ENCODE data around the gene LYPD5.
"Not testable (repeated sequence)": the region's sequence is repeated elsewhere in the genome, so short reads cannot be mapped to it uniquely, and the experiment has no call there.

The LYPD5 gene

GRCh38 chr19:43766755-43767043 is 35.5 kb downstream of the LYPD5 start:
- in situ Hi-C loops (cut with HindIII; ENCODE audit: low sequenced_read_pairs) = no loop called here
- DNase-seq (ENCODE audit: low read depth, low spot score) = no peak
- H3K4me3 ChIP-seq (ENCODE audit: low read depth, low read length) = no peak overlapping the region
- TF ChIP-seq, protein P1, sequence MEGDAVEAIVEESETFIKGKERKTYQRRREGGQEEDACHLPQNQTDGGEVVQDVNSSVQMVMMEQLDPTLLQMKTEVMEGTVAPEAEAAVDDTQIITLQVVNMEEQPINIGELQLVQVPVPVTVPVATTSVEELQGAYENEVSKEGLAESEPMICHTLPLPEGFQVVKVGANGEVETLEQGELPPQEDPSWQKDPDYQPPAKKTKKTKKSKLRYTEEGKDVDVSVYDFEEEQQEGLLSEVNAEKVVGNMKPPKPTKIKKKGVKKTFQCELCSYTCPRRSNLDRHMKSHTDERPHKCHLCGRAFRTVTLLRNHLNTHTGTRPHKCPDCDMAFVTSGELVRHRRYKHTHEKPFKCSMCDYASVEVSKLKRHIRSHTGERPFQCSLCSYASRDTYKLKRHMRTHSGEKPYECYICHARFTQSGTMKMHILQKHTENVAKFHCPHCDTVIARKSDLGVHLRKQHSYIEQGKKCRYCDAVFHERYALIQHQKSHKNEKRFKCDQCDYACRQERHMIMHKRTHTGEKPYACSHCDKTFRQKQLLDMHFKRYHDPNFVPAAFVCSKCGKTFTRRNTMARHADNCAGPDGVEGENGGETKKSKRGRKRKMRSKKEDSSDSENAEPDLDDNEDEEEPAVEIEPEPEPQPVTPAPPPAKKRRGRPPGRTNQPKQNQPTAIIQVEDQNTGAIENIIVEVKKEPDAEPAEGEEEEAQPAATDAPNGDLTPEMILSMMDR (IDR thresholded peaks at IDR 0.05; ENCODE audit: low read depth, low read length) = no peak

DNA sequence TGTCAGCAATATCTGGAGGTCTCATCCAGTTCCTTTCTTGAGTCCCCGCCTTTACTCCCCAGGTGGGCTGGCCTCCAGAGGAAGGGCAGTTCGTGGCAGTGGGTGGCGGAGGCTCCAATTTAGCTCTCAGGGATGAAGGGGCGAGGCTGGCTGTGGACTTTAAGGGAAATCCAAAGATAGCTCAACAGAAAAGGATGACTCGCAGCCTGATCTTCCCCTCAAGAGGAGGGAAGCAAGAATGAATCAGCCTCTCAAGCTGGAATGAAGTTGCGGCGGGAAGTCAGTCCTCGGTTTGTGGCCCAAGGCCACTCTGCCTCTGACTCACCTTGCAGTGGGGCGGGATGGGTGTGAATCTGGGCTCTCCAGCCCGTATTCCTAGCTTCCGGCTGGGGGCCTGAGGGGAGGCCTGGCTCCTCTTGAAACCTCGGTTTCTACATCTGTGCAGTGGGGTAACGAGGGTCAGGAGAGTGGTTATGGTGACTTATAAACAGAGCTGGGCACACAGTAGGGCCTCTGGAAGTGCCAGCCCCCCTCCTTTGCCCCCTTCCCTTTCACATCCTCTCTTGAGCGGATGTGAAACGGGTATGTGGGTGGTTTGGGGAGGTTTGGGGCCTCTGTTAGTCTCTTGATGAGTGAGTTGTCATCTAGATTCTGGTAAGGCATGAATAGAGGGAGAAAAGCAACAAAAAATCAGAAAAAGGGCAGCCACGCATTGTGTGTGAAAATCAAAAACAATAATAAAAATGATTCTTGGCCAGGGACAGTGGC is 37.0 kb downstream of the LYPD5 start:
- TF ChIP-seq, protein P1 (IDR thresholded peaks at IDR 0.05; ENCODE audit: low read depth, low read length) = no peak

DNA sequence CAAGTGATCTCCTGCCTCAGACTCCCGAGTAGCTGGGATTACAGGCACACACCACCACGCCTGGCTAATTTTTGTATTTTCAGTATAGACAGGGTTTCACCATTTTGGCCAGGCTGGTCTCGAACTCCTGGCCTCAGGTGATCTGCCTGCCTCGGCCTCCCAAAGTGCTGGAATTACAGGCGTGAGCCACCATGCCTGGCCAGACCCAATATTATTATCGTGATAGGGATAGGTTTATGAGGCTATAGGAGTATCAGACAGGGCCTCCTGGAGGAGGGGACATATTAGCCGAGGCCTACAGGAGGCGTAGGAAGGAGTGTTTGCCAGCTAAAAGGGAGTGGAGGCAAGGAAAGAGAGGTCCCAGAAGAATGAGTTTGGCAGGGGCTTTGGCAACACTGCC is 37.6 kb downstream of the LYPD5 start:
- not testable (repeated sequence) for DNase-seq (ENCODE audit: low read depth, low spot score)

More for the DNA sequence above, 37.0 kb downstream of the LYPD5 start:
- in situ Hi-C loops (cut with HindIII; ENCODE audit: low sequenced_read_pairs) = no loop called here
- peak; percentile 97 for DNase-seq (ENCODE audit: low read depth, low spot score)
- H3K4me3 ChIP-seq (ENCODE audit: low read depth, low read length) = no peak overlapping the region

GRCh38 chr19:43763473-43763939 is 38.7 kb downstream of the LYPD5 start:
- TF ChIP-seq, protein P1 (IDR thresholded peaks at IDR 0.05; ENCODE audit: low read depth, low read length) = no peak

More for the DNA sequence above, 37.6 kb downstream of the LYPD5 start:
- in situ Hi-C loops (cut with HindIII; ENCODE audit: low sequenced_read_pairs); H3K4me3 ChIP-seq (ENCODE audit: low read depth, low read length): not testable (repeated sequence)

DNA sequence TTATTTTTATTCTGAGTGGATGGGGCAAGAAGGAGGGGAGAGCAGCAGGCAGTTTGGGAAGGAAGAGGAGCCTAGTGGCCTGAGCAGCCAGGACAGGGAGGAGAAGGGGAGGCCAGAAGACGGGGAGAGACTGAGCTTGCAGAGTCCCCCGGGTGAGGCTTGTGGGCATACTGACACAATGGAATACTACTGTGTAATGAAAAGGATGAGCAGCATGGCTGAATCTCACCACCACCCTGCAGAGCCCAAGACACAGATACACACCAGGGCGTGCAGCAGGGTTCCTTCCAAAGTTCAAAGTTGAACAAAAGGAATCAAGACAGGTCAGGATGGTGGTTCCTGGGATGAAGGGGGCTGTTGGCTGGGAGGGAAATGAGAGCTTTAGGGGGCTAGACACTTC is 39.4 kb downstream of the LYPD5 start:
- DNase-seq (ENCODE audit: low read depth, low spot score) = no peak
- no peak overlapping the region for H3K4me3 ChIP-seq (ENCODE audit: low read depth, low read length)
- TF ChIP-seq, protein P1 (IDR thresholded peaks at IDR 0.05; ENCODE audit: low read depth, low read length) = no peak
- in situ Hi-C loops (cut with HindIII; ENCODE audit: low sequenced_read_pairs) = no loop called here

More at GRCh38 chr19:43763473-43763939, 38.7 kb downstream of the LYPD5 start:
- H3K4me3 ChIP-seq (ENCODE audit: low read depth, low read length) = no peak overlapping the region
- in situ Hi-C loops (cut with HindIII; ENCODE audit: low sequenced_read_pairs) = no loop called here
- DNase-seq (ENCODE audit: low read depth, low spot score) = no peak

- TF ChIP-seq, protein P1 (IDR thresholded peaks at IDR 0.05; ENCODE audit: low read depth, low read length) = no peak
- no peak overlapping the region for H3K4me3 ChIP-seq (ENCODE audit: low read depth, low read length)
- DNase-seq (ENCODE audit: low read depth, low spot score) = no peak
- in situ Hi-C loops (cut with HindIII; ENCODE audit: low sequenced_read_pairs) = no loop called here
Observed at GRCh38 chr19:43760941-43761340, 41.3 kb downstream of the LYPD5 start.

DNA sequence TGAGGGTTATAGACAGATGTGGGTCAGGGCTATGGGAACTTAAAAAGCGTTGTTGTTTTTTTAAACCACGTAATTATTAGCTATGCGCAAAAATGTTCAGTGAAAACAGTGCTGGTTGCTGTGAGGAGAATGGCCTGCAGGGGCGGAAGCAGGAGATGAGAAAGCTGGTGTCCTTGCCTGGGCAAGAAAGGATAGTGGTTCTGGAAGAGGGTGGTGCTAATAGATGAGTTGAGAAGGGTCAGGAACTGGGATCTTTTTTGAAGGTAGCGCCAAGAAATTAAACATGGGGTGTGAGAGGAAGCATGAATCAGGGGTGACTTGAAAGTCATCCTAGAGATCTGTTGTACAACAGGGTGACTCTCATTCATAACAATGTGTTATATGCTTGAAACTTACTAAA is 42.7 kb downstream of the LYPD5 start:
- peak; percentile 80 for DNase-seq (ENCODE audit: low read depth, low spot score)
- in situ Hi-C loops (cut with HindIII; ENCODE audit: low sequenced_read_pairs) = no loop called here
- TF ChIP-seq, protein P1 (IDR thresholded peaks at IDR 0.05; ENCODE audit: low read depth, low read length) = peak; percentile 70
- H3K4me3 ChIP-seq (ENCODE audit: low read depth, low read length) = no peak overlapping the region

All from astrocyte of the spinal cord (primary cell).